CD4-positive, alpha-beta T cell (primary cell): ENCODE data around the gene CDH16. TPM values are rescaled to one million over a fixed set of nuclear protein-coding genes. Genes with fewer than 3 reads are reported as not detected.

Experiments
- ATAC-seq: fragments of 200-7000 bp; cut with Tn5 transposase; one replicate; pipeline ENCODE4 v1.10.0; 2022; ENCODE audit warnings: mild to moderate bottlenecking; ENCODE audit not compliant: poor library complexity
- CTCF ChIA-PET: fragments of 350-600 bp; sonication (Branson Sonifier 250); formaldehyde crosslinking; loops from one replicate; lab custom pipeline; 2021; ENCODE audit warnings: antibody characterized with exemption, inconsistent platforms; lab: Charles Lee
- POLR2A ChIA-PET: fragments of 350-600 bp; sonication (Branson Sonifier 250); formaldehyde crosslinking; loops from one replicate; lab custom pipeline; 2021; ENCODE audit warnings: antibody characterized with exemption, inconsistent platforms; lab: Charles Lee
- DNase-seq, 14 experiments: peaks; one replicate each; pipeline ENCODE4 v3.0.0-alpha.2; 2013 to 2020; ENCODE audit warnings: mixed read lengths in 2 of 14
- H3K27ac ChIP-seq, 2 donors: one replicate each; pipeline versions ENCODE4 v1.5.1 to v1.7.0; 2013; ENCODE audit warnings: low read length in 2 of 2, low read depth in 1 of 2, mild to moderate bottlenecking in 1 of 2
- H3K27me3 ChIP-seq, 2 experiments: 1 replicate in 1 of 2; 2 replicates in 1 of 2; pipeline versions ENCODE4 v1.6.1 to v1.7.0; 2013; ENCODE audit warnings: low read length in 2 of 2, control low read depth in 1 of 2, mild to moderate bottlenecking in 1 of 2, moderate library complexity in 1 of 2; ENCODE audit not compliant: insufficient read depth in 2 of 2, control insufficient read depth in 1 of 2
- H3K36me3 ChIP-seq: one replicate; pipeline ENCODE4 v1.6.1; 2013; ENCODE audit warnings: low read length, control low read depth; ENCODE audit not compliant: insufficient read depth
- H3K4me1 ChIP-seq: one replicate; pipeline ENCODE4 v1.6.1; 2013; ENCODE audit warnings: low read length, control low read depth; ENCODE audit not compliant: insufficient read depth
- H3K4me3 ChIP-seq: one replicate; pipeline ENCODE4 v1.5.1; 2013; ENCODE audit warnings: mild to moderate bottlenecking, low read length, moderate library complexity
- H3K9me3 ChIP-seq, 2 experiments: 1 replicate in 1 of 2; 2 replicates in 1 of 2; pipeline versions ENCODE4 v1.6.1 to v1.7.0; 2013; ENCODE audit warnings: low read length in 2 of 2, mild to moderate bottlenecking in 2 of 2, control low read depth in 1 of 2, moderate library complexity in 1 of 2; ENCODE audit not compliant: control insufficient read depth in 1 of 2, insufficient read depth in 1 of 2
- H3K27ac Mint-ChIP-seq: one replicate; pipeline ENCODE4 v1.8.0; 2020; ENCODE audit warnings: mixed read lengths
- H3K27me3 Mint-ChIP-seq: one replicate; pipeline ENCODE4 v1.8.0; 2021; ENCODE audit warnings: mixed read lengths
- H3K36me3 Mint-ChIP-seq: one replicate; pipeline ENCODE4 v1.8.0; 2021; ENCODE audit warnings: low read depth, mixed read lengths
- H3K4me1 Mint-ChIP-seq: one replicate; pipeline ENCODE4 v1.8.0; 2021; ENCODE audit warnings: low read depth, mixed read lengths
- H3K4me3 Mint-ChIP-seq: one replicate; pipeline ENCODE4 v1.8.0; 2020; ENCODE audit warnings: mild to moderate bottlenecking, mixed read lengths
- H3K9me3 Mint-ChIP-seq: one replicate; pipeline ENCODE4 v1.8.0; 2020; ENCODE audit warnings: mixed read lengths
- CTCF ChIP-seq: fragments of 200-600 bp; IDR thresholded peaks from one replicate; pipeline ENCODE4 v1.8.0; 2022; ENCODE audit warnings: antibody characterized with exemption, mild to moderate bottlenecking
- intact Hi-C, 2 experiments: fragments of 100-400 bp; cut with DNase I in 1 of 2; cut with micrococcal nuclease in 1 of 2; formaldehyde crosslinking; loops; one replicate each; pipeline versions ENCODE4 v1.15.1 to v1.9.0; 2023 to 2025; cut with DNase I, micrococcal nuclease
- total RNA-seq, 174 experiments: library from RNA in 2 of 174; stranded (reverse) in 2 of 174; gene quantifications; one replicate each; pipeline ENCODE4 v1.2.3 and lab custom pipeline; 2021 to 2026

Gene CDH16
- total RNA-seq, 2 experiments from 2014 or later: not detected

DNA sequence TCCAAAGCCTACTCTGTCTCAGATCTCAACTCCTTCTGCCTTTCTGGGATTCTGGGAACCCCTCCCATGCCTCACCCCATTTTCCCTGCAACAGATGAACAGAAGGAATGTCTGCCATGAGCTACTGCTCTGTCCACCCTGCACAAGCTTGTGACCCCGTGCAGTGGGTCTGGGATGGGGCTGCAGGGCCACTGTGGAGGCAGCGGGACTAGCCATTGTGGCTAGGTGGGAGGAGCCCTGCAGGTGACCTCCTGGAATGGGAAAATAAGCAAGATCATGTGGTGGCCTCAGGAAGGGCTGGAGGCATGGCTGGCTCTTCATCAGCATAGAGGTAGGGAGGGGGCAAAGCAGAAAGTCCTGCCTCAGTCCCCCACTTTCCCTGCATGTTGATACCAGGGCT lies 24.6 kb downstream of the CDH16 start:
- no peak for TF ChIP-seq CTCF
- Mint-ChIP-seq H3K4me3 (no peak overlapping the region), H3K27ac (no peak overlapping the region), H3K27me3 (no peaks in the 10 kb centered on the region), H3K36me3 (peaks cover 3% of the 10 kb centered on the region), H3K4me1 (peaks cover 8% of the 10 kb centered on the region), H3K9me3 (no peaks in the 10 kb centered on the region)
- ChIA-PET CTCF (interaction anchor here (1.2 to 1.8 kb wide), 2 partner anchors 21 to 35 kb away, joined by 3 to 8 read pairs; no protein-coding TSS in a partner anchor), POLR2A (interaction anchor here (0.9 to 1.9 kb wide), 2 partner anchors 14 to 267 kb away, joined by 3 to 10 read pairs; partner anchors contain the start of gene PDP2)
- Histone ChIP-seq H3K27me3 (no peaks in the 10 kb centered on the region), H3K4me3 (no peak overlapping the region), H3K4me1 (peaks cover 10% of the 10 kb centered on the region), H3K27ac (no peak overlapping the region), H3K9me3 (no peaks in the 10 kb centered on the region), H3K36me3 (no peaks in the 10 kb centered on the region)
- DNase-seq (no peak), ATAC-seq (no peak)
- intact Hi-C loops: loop anchor here in 1 of 2 experiments (2.0 kb wide), 1 partner anchor 35 kb away; no protein-coding TSS in a partner anchor

GRCh38 chr16:66891797-66892196 lies 26.9 kb downstream of the CDH16 start:
- Histone ChIP-seq H3K27ac (no peak overlapping the region), H3K4me3 (no peak overlapping the region), H3K4me1 (peaks cover 10% of the 10 kb centered on the region), H3K27me3 (no peaks in the 10 kb centered on the region), H3K36me3 (no peaks in the 10 kb centered on the region), H3K9me3 (no peaks in the 10 kb centered on the region)
- no peak for TF ChIP-seq CTCF
- ChIA-PET CTCF (interaction anchor here (2.0 kb wide), 1 partner anchor 19 kb away, joined by 5 read pairs; no protein-coding TSS in a partner anchor), POLR2A (no interaction called here)
- Mint-ChIP-seq H3K27me3 (no peaks in the 10 kb centered on the region), H3K36me3 (peaks cover 24% of the 10 kb centered on the region), H3K4me1 (peaks cover 22% of the 10 kb centered on the region), H3K27ac (no peak overlapping the region), H3K4me3 (no peak overlapping the region), H3K9me3 (no peaks in the 10 kb centered on the region)
- intact Hi-C loops: no loop called here
- ATAC-seq (no peak), DNase-seq (no peak)

DNA sequence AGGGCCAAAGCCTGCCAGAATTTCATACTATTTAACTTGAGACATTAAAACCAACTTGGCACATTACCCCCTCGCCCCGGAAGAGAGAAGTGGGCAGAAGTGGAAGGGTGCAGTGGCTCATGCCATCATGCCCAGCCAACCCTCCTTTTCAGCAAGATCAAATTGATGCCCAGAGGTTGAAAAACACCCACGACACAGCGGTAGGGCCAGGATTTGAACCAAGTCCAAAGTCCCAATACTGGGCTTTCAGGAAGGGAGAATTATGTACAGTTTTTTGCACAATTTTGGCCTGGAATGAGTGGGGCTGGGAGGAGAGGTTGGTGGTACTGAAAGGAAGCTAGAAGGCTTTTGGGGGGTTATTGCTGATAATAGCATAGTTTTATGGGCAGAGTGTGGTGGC lies 27.3 kb downstream of the CDH16 start:
- intact Hi-C loops: no loop called here
- Mint-ChIP-seq H3K36me3 (peaks cover 28% of the 10 kb centered on the region), H3K4me3 (no peak overlapping the region), H3K27me3 (no peaks in the 10 kb centered on the region), H3K27ac (no peak overlapping the region), H3K9me3 (no peaks in the 10 kb centered on the region), H3K4me1 (peaks cover 26% of the 10 kb centered on the region)
- DNase-seq (no peak), ATAC-seq (no peak)
- ChIA-PET CTCF (no interaction called here), POLR2A (no interaction called here)
- Histone ChIP-seq H3K4me3 (no peak overlapping the region), H3K36me3 (no peaks in the 10 kb centered on the region), H3K9me3 (no peaks in the 10 kb centered on the region), H3K27ac (no peak overlapping the region), H3K4me1 (peaks cover 10% of the 10 kb centered on the region), H3K27me3 (no peaks in the 10 kb centered on the region)
- TF ChIP-seq CTCF: no peak
